Calu3 (cell line): ENCODE measurements around the gene IMMP2L. TPM values are rescaled to one million over a fixed set of nuclear protein-coding genes. Genes with fewer than 3 reads are reported as not detected.
"Not testable (repeated sequence)": the region's sequence is repeated elsewhere in the genome, so short reads cannot be mapped to it uniquely, and the experiment has no call there.

Experiments
- BruUV-seq: library from RNA; stranded (reverse); fragments of 400-500 nt; replicated peaks from 2 replicates; lab custom pipeline; 2021; lab: Mats Ljungman, UMichigan
- CTCF ChIA-PET: fragments of 300-600 bp; sonication (Branson Sonifier 250); formaldehyde crosslinking; loops from one replicate; lab custom pipeline; 2022; ENCODE audit warnings: antibody characterized with exemption; lab: Charles Lee
- DNase-seq: peaks from one replicate; pipeline ENCODE4 v3.0.0; 2022
- H3K27ac Mint-ChIP-seq: one replicate; pipeline ENCODE4 v1.8.0; 2022; ENCODE audit warnings: mixed read lengths; ENCODE audit not compliant: unreplicated experiment
- H3K27me3 Mint-ChIP-seq: one replicate; pipeline ENCODE4 v1.8.0; 2022; ENCODE audit warnings: mixed read lengths; ENCODE audit not compliant: unreplicated experiment
- H3K36me3 Mint-ChIP-seq: one replicate; pipeline ENCODE4 v1.8.0; 2022; ENCODE audit warnings: mild to moderate bottlenecking, moderate library complexity, mixed read lengths; ENCODE audit not compliant: insufficient read depth, unreplicated experiment
- H3K4me1 Mint-ChIP-seq: one replicate; pipeline ENCODE4 v1.8.0; 2022; ENCODE audit warnings: mild to moderate bottlenecking, low read depth, mixed read lengths; ENCODE audit not compliant: unreplicated experiment
- H3K4me3 Mint-ChIP-seq: one replicate; pipeline ENCODE4 v1.8.0; 2022; ENCODE audit warnings: mild to moderate bottlenecking, low read depth, moderate library complexity, mixed read lengths; ENCODE audit not compliant: unreplicated experiment
- H3K9me3 Mint-ChIP-seq: one replicate; pipeline ENCODE4 v1.8.0; 2022; ENCODE audit warnings: low read depth, mixed read lengths; ENCODE audit not compliant: unreplicated experiment
- intact Hi-C: fragments of 100-400 bp; cut with micrococcal nuclease; formaldehyde crosslinking; loops from one replicate; pipeline ENCODE4 v1.10.0; 2022; ENCODE audit not compliant: unreplicated experiment
- total RNA-seq: library from RNA; stranded (reverse); gene quantifications from 2 replicates; pipeline ENCODE4 v1.2.3, GENCODE V29; 2022
- TF ChIP-seq, protein P1 (sequence below): fragments of 200-600 bp; IDR thresholded peaks from one replicate; pipeline ENCODE4 v1.8.0; 2022; ENCODE audit warnings: antibody characterized with exemption; ENCODE audit not compliant: unreplicated experiment

The IMMP2L gene
- total RNA-seq, 1 experiment from 2014 or later = 28.6 TPM

DNA sequence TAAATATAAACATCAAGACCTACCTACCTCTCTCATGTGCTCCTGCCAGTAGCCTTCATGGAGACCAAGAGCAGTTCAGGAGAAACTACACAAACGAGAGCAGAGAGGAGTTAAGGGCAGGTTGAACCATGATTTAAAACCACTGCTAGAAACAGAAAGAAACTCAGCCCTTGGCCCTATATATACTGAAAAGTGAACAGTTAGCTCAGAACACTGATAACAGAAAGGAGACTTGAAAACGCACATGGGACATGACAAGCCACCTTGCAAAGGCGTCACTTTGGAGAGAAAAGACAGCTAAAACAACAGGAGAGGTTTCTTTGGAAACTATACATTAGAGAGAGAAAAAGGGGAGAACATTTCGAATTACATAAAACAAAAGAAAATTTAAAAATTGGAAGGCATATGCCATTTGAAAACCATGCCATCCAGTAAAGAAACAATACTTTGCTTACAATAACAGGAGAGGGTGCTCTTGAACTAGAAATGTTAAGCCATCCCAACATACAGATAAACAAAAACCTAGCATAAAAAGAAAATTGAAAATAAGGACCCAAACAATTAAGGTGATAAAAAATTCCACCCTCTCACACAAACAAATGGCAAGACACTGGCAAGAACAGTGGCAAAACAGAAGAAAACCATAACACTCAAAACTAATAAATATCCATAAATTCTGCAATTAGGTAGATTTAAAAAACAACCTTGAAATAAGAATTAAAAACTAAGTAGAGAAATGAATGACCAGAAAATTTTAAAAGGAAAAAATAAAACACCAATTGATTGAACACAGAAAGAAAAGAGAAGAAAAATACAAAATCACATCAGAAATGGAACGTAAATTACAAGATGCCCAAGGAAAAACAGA lies 232.7 kb downstream of the IMMP2L start:
- intact Hi-C loops = loop anchor here (2.0 to 5.0 kb wide), 2 partner anchors 158 to 405 kb away; no protein-coding TSS in a partner anchor
- Mint-ChIP-seq H3K4me3 (no peak overlapping the region), H3K9me3 (no peaks in the 10 kb centered on the region), H3K27ac (no peak overlapping the region), H3K27me3 (no peaks in the 10 kb centered on the region), H3K4me1 (peaks cover 8% of the 10 kb centered on the region), H3K36me3 (no peaks in the 10 kb centered on the region)
- TF ChIP-seq, protein P1, sequence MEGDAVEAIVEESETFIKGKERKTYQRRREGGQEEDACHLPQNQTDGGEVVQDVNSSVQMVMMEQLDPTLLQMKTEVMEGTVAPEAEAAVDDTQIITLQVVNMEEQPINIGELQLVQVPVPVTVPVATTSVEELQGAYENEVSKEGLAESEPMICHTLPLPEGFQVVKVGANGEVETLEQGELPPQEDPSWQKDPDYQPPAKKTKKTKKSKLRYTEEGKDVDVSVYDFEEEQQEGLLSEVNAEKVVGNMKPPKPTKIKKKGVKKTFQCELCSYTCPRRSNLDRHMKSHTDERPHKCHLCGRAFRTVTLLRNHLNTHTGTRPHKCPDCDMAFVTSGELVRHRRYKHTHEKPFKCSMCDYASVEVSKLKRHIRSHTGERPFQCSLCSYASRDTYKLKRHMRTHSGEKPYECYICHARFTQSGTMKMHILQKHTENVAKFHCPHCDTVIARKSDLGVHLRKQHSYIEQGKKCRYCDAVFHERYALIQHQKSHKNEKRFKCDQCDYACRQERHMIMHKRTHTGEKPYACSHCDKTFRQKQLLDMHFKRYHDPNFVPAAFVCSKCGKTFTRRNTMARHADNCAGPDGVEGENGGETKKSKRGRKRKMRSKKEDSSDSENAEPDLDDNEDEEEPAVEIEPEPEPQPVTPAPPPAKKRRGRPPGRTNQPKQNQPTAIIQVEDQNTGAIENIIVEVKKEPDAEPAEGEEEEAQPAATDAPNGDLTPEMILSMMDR = no peak
- CTCF ChIA-PET = interaction anchor here (0.9 kb wide), 1 partner anchor 19 kb away, joined by 3 read pairs; no protein-coding TSS in a partner anchor
- BruUV-seq = no TSS peak
- DNase-seq = no peak

DNA sequence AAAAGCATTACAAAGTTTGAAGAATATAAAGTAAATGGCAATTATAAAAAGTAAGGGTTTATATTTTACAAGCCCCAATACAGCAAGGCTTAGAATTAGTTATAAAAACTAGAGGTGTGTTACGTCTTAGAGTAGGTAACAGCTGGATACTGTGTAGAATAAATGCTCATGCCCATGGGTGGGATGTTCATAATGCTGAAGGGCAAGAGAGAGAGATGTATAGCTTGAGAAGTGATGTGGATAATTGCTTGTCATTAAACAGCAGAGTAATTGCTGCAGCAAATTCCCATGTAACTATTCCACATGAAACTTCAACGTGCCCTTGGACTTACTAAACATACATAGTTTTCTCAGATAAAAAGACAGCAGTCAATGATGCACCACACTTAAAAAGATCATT lies 233.8 kb downstream of the IMMP2L start:
- no peak overlapping the region for H3K27ac Mint-ChIP-seq
- no peaks in the 10 kb centered on the region for H3K27me3 Mint-ChIP-seq
- intact Hi-C loops = loop anchor here (2.0 kb wide), 1 partner anchor 406 kb away; no protein-coding TSS in a partner anchor
- DNase-seq = no peak
- TF ChIP-seq, protein P1 = no peak
- no TSS peak for BruUV-seq
- CTCF ChIA-PET = interaction anchor here (0.9 kb wide), 1 partner anchor 20 kb away, joined by 3 read pairs; no protein-coding TSS in a partner anchor
- no peaks in the 10 kb centered on the region for H3K36me3 Mint-ChIP-seq
- H3K9me3 Mint-ChIP-seq = no peaks in the 10 kb centered on the region
- no peak overlapping the region for H3K4me3 Mint-ChIP-seq
- H3K4me1 Mint-ChIP-seq = peaks cover 8% of the 10 kb centered on the region

DNA sequence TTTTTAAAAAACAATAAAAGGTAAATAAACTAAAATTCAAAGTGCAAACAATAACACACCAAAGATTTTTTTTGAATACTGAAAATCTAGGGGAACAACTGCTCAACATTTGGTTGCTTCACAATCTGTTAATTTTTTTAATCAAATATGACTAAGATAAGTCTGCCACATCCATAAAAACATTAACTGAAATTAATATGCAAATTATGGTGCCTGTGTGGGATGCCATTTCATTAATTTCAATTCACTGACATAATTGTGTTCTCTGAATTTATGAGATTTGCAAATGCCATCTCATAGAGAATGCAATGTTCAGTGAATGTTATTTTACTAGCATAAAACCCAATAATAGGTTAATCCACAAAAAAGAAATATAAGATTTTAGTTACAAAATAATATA lies 237.5 kb downstream of the IMMP2L start:
- no peak overlapping the region for H3K27ac Mint-ChIP-seq
- CTCF ChIA-PET = no interaction called here
- intact Hi-C loops = no loop called here
- no peaks in the 10 kb centered on the region for H3K27me3 Mint-ChIP-seq
- H3K9me3 Mint-ChIP-seq = no peaks in the 10 kb centered on the region
- peaks cover 8% of the 10 kb centered on the region for H3K4me1 Mint-ChIP-seq
- no peaks in the 10 kb centered on the region for H3K36me3 Mint-ChIP-seq
- no TSS peak for BruUV-seq
- H3K4me3 Mint-ChIP-seq = no peak overlapping the region
- TF ChIP-seq, protein P1 = no peak
- DNase-seq = no peak

DNA sequence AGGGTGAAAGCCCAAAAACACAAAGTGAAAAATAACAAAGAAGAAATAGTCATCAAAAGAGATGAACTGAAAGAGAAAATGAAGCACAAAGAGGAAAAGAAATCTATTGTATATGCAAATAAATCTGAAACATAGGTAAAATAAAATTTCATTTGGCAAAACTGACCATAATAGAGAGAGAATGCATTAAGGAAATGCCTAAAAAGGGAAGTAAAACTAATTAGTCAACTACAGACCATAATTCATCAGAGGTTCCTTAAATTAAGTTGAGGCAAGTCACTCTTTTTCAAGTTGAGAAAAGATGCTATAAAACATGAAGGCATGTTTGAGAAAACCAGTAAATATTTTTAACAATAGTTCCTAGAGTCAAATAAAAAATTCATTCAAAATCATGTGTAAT lies 238.1 kb downstream of the IMMP2L start:
- Mint-ChIP-seq H3K27ac (no peak overlapping the region), H3K4me1 (peaks cover 2% of the 10 kb centered on the region), H3K36me3 (no peaks in the 10 kb centered on the region), H3K9me3 (no peaks in the 10 kb centered on the region), H3K4me3 (no peak overlapping the region), H3K27me3 (no peaks in the 10 kb centered on the region)
- BruUV-seq = no TSS peak
- no peak for DNase-seq
- TF ChIP-seq, protein P1 = no peak
- intact Hi-C loops = no loop called here
- CTCF ChIA-PET = no interaction called here

DNA sequence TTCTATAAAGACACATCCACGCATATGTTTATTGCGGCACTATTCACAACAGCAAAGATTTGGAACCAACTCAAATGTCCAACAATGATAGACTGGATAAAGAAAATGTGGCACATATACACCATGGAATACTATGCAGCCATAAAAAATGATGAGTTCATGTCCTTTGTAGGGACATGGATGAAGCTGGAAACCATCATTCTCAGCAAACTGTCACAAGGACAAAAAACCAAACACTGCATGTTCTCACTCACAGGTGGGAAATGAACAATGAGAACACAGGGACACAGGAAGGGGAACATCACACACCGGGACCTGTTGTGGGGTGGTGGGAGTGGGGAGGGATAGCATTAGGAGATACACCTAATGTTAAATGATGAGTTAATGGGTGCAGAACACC lies 238.6 kb downstream of the IMMP2L start:
- CTCF ChIA-PET = not testable (repeated sequence)

More for the DNA sequence above, 238.6 kb downstream of the IMMP2L start:
- H3K36me3 Mint-ChIP-seq, BruUV-seq, H3K4me1 Mint-ChIP-seq, H3K27me3 Mint-ChIP-seq, intact Hi-C loops, H3K4me3 Mint-ChIP-seq, H3K27ac Mint-ChIP-seq, DNase-seq, H3K9me3 Mint-ChIP-seq: not testable (repeated sequence)
